SIG-M5 (cell line): ENCODE results near the gene RPL36AL.
"Not testable (repeated sequence)": the region's sequence is repeated elsewhere in the genome, so short reads cannot be mapped to it uniquely, and the experiment has no call there.

Source experiments
- DNase-seq: peaks from one replicate; lab custom pipeline; 2025; lab: John Stamatoyannopoulos, UW

RPL36AL gene

DNA sequence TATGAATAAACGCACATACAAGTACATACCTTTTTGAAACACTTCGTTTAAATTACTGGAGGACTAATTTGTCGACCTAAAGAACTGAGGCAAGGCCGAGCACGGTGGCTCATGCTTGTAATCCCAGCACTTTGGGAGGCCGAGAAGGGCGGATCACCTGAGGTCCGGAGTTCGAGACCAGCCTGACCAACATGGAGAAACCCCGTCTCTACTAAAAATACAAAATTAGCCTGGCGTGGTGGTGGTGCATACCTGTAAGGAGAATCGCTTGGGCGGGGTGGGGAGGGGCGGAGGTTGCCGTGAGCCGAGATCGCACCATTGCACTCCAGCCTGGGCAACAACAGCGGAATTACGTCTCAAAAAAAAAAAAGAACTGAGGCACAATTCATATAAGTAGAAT is 1.2 kb downstream of the RPL36AL start:
- not testable (repeated sequence) for DNase-seq

DNA sequence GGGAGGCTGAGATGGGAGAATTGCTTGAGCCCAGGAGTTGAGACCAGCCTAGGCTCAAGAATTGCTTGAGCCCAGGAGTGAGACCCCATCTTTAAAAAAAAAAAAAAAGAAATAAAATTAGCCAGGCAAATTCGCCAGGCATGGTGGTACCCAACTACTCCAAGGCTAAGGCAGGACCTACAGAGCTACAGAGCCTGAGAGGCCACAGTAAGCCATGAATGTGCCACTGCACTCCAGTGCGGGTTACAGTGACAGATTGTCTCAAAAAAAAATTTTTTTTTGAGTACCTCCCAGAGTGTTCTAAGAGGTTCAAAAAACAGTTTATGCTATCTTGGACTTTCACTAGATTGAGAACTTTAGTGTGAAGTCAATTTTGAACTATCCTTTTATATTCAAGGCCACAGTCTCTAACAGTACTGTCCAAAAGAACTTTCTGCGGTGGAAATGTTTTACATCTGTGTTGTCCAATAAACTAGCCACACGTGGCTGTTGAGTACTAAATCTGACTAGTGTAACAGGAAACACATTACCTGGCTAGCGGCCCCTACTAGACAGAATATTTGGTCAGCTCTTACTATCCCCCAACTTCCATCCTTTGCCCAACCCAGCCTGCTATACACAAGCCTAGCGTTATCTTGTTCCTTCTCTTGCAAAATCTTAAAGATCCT is 2.4 kb downstream of the RPL36AL start:
- no peak for DNase-seq

DNA sequence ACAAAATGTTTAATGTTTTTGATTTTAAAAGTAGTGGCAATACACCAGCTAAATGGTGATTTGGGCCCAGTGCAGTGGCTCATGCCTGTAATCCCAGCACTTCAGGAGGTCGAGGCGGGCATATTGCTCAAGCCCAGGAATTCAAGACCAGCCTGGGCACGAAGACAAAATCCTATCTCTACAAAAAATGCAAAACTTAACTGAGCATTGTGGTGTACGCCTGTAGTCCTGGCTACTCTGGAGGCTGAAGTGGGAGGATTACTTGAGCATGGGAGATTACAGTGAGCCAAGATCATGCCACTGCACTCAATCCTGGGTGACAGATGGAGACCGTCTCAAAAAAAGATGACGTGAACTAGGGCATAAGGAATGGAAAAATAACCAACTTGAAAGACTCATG is 4.7 kb downstream of the RPL36AL start:
- no peak for DNase-seq

DNA sequence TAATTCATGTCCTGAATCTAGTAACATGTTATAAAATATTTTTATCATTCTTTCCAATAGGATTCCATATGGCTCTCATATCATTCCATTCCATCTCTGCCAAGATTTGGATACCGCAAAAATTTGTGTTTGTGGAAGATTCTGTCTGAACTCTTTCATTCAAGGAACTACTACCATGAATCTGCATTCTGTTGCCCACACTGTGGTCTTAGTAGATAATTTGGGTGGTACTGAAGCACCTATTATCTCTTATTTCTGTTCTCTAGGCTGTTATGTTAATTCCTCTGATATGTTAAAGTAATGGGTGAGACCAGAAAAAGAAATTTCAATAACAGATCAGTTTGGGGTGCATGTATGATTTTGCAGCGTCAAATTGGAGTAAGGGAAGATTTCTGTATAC is 6.2 kb downstream of the RPL36AL start:
- no peak for DNase-seq

GRCh38 chr14:49612671-49613070 is 7.8 kb downstream of the RPL36AL start:
- DNase-seq: no peak

DNA sequence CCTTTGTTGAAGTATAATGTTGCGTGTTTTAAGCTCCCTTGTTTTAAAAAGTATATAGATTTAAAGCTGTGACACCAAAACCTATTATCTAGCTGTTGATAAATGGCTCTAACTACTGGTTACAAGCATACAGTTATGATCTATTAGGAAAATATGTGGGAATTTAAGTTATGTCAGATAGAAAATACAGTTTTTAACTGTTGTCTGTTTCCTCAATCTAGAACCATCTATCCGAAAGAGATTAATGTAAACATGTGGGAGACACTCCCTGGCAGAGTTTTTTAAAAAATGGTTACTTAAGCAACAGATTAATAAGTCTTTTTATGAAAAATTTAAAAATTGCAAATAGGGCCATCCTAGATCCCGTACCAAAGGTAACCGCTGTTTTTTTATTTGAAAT is 8.2 kb downstream of the RPL36AL start:
- no peak for DNase-seq

DNA sequence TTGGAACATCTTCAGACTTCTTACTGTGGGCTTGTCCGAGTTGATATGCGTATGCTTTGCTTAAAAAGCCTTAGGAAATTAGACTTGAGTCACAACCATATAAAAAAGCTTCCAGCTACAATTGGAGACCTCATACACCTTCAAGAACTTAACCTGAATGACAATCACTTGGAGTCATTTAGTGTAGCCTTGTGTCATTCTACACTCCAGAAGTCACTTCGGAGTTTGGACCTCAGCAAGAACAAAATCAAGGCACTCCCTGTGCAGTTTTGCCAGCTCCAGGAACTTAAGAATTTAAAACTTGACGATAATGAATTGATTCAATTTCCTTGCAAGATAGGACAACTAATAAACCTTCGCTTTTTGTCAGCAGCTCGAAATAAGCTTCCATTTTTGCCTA is 12.8 kb downstream of the RPL36AL start:
- no peak for DNase-seq

GRCh38 chr14:49598485-49599300 is 21.7 kb downstream of the RPL36AL start, which contains the start of gene LRR1:
LRR1 (plus strand) TSS chr14:49598940; CDS start chr14:49599021, 81 bp downstream.
- DNase-seq: no peak

GRCh38 chr14:49598189-49598484 is 22.3 kb downstream of the RPL36AL start:
- DNase-seq: no peak

- DNase-seq: no peak
Measured at GRCh38 chr14:49594347-49595091, 25.9 kb downstream of the RPL36AL start.

DNA sequence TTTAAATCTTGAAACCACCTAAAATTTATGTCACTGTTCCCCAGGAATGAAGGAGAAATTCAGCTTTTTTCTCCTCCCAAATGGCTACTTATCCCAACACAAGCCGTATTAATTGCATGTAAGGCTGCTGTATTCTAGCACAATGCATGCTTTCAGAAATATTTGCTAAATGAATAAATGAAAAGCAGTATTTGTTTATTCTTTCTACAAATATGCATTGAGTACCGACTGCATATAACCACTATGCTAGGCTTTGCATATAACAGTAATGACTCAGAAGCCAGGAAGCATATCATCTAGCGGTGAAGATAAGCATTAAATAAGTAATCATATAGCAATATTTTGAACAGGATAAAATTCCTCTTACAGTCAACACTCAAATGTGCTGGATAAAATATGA is 27.4 kb downstream of the RPL36AL start:
- DNase-seq: no peak

DNA sequence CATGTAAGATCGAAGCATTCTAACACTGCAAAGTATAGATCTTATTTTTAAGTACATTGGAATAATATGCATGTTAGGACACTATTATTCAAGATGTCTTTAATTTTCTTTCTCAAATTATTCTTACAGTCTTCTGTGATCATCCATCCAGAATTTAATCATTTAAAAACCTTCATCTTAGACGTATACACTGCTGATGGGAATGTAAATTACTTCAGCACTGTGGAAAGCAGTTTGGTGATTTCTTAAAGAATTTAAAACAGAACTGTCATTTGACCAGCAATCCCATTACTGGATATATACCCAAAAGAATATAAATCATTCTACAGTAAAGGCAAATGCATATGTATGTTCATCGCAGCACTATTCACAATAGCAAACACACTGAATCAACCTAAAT is 31.0 kb downstream of the RPL36AL start:
- DNase-seq: no peak

DNA sequence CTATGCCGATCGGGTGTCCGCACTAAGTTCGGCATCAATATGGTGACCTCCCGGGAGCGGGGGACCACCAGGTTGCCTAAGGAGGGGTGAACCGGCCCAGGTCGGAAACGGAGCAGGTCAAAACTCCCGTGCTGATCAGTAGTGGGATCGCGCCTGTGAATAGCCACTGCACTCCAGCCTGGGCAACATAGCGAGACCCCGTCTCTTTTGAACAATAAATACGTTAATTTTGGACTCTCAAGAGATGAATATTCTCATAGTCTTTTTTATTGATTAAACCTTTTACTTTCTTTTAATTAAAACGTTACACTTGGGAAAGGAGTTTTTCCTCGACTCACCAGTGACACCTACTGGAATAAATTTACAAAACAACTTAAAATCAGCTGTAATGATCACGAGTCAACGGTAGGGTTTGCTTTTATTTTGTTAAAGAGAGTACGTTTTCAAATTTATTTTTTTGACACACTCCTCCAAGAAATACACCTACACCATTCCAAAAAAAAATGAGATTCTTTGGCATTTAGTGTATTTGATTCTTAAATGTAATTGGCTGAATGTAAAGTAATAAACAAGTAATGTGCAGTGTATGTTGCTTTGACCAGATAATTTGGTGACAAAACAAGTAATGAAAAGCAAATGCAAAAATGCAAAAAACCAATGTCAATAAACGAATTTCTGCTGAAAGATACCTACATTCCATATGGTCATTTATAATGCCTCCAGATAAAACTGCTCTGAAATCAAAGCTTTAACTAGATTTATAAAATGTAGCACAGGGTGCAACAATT is 33.6 kb downstream of the RPL36AL start:
- DNase-seq: no peak

DNA sequence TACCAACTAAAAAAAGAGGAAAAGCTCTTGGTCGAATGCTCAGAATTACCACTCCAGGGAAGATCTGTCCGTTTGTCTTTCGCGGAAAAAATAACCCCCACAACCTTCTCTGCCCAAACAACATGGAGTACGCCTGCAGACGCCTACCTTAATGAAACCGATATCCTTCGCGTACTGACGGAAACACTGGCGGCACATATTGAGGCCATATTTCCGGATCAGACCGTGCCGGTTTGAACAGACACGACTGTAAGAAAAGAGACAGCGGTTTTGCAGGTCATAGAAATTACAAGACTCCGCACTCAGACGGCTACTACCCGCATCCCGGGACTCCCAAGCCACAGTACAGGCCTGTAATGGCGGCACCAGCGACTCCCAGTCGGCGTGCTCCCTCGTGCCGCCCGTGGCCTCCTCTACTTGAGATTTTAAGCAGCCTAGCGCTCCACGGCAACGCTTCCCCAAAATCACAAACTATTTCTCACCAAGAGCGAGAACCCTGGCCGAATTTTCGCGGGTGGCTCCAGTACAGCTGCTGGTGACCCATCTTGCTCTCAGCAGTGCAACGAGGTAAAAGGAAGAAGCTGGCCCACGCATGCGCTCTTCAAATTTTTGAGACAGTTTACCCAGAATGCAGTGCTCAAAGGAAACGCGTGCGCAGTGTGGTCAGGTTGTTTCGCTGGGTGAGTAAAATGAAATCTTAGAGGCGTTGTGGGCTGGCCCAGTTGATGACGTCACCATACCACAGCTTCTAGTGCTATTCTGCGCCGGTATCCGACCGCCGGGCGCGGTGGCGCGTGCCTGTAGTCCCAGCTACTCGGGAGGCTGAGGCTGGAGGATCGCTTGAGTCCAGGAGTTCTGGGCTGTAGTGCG is 34.4 kb downstream of the RPL36AL start, which contains the start of gene RPS29:
Gene RPS29 (minus strand): TSS at position 578 of the 870 bp plus-strand sequence. CDS start 34 bp downstream, at position 544.
- DNase-seq: peak; percentile 89

GRCh38 chr14:49584981-49585640 is 35.3 kb downstream of the RPL36AL start:
- DNase-seq: not testable (repeated sequence)

GRCh38 chr14:49584058-49584457 is 36.4 kb downstream of the RPL36AL start:
- DNase-seq: no peak

- no peak for DNase-seq
Measured at GRCh38 chr14:49583629-49584028, 36.8 kb downstream of the RPL36AL start.

GRCh38 chr14:49582113-49582977 is 38.1 kb downstream of the RPL36AL start:
- no peak for DNase-seq
